RWPE2 (cell line): ENCODE measurements around the gene NRXN2.

Experiments used
- ATAC-seq: fragments of 200-7000 bp; cut with Tn5 transposase; 3 replicates; pipeline ENCODE4 v1.9.1; 2021; ENCODE audit warnings: low read depth
- DNase-seq: peaks from one replicate; pipeline ENCODE4 v3.0.0-alpha.2; 2020; ENCODE audit warnings: low spot score
- H3K27ac ChIP-seq: fragments of 450-650 bp; 2 replicates; pipeline ENCODE4 v1.5.1; 2017; ENCODE audit warnings: mild to moderate bottlenecking; ENCODE audit not compliant: poor library complexity, severe bottlenecking
- H3K27me3 ChIP-seq: fragments of 250-450 bp; sonication (Bioruptor Pico); 2 replicates; pipeline ENCODE4 v1.5.1; 2021; ENCODE audit warnings: mild to moderate bottlenecking, moderate library complexity; ENCODE audit not compliant: insufficient read depth, poor library complexity, severe bottlenecking
- H3K36me3 ChIP-seq: fragments of 250-450 bp; sonication (Bioruptor Pico); 2 replicates; pipeline ENCODE4 v1.5.1; 2020; ENCODE audit warnings: low read depth, mild to moderate bottlenecking, moderate library complexity
- H3K4me1 ChIP-seq: fragments of 250-450 bp; sonication (Bioruptor Pico); 2 replicates; pipeline ENCODE4 v1.5.1; 2021; ENCODE audit warnings: mild to moderate bottlenecking, moderate library complexity; ENCODE audit not compliant: insufficient read depth, poor library complexity, severe bottlenecking
- H3K4me3 ChIP-seq: fragments of 250-450 bp; sonication (Bioruptor Pico); 2 replicates; pipeline ENCODE4 v1.5.1; 2021; ENCODE audit warnings: mild to moderate bottlenecking, moderate library complexity; ENCODE audit not compliant: severe bottlenecking
- H3K9me3 ChIP-seq: fragments of 250-450 bp; sonication (Bioruptor Pico); 2 replicates; pipeline ENCODE4 v1.5.1; 2021; ENCODE audit warnings: mild to moderate bottlenecking, moderate library complexity; ENCODE audit not compliant: severe bottlenecking
- CTCF ChIP-seq: fragments of 450-650 bp; IDR thresholded peaks from one replicate; pipeline ENCODE4 v1.5.1; 2017; ENCODE audit warnings: mild to moderate bottlenecking, moderate library complexity; ENCODE audit not compliant: poor library complexity, severe bottlenecking

NRXN2 gene

GRCh38 chr11:64564947-64565889 is 157.8 kb downstream of the NRXN2 start:
- Histone ChIP-seq H3K27me3 (no peaks in the 10 kb centered on the region), H3K4me3 (no peak overlapping the region), H3K9me3 (no peaks in the 10 kb centered on the region), H3K4me1 (peaks cover 3% of the 10 kb centered on the region), H3K36me3 (no peaks in the 10 kb centered on the region), H3K27ac (no peak overlapping the region)
- TF ChIP-seq CTCF = no peak
- ATAC-seq = no peak
- DNase-seq = peak; percentile 59

GRCh38 chr11:64564419-64564818 is 158.6 kb downstream of the NRXN2 start:
- H3K36me3 ChIP-seq = no peaks in the 10 kb centered on the region
- H3K27ac ChIP-seq = no peak overlapping the region
- TF ChIP-seq CTCF = no peak
- H3K4me1 ChIP-seq = peaks cover 3% of the 10 kb centered on the region
- no peak overlapping the region for H3K4me3 ChIP-seq
- no peaks in the 10 kb centered on the region for H3K27me3 ChIP-seq
- H3K9me3 ChIP-seq = no peaks in the 10 kb centered on the region
- peak; percentile 20 for DNase-seq
- ATAC-seq = no peak

GRCh38 chr11:64563966-64564365 is 159.0 kb downstream of the NRXN2 start:
- Histone ChIP-seq H3K9me3 (no peaks in the 10 kb centered on the region), H3K27me3 (no peaks in the 10 kb centered on the region), H3K4me3 (no peak overlapping the region), H3K36me3 (no peaks in the 10 kb centered on the region), H3K27ac (no peak overlapping the region), H3K4me1 (peaks cover 3% of the 10 kb centered on the region)
- no peak for TF ChIP-seq CTCF
- DNase-seq (peak; percentile 40), ATAC-seq (no peak)

- H3K27ac ChIP-seq = no peak overlapping the region
- no peaks in the 10 kb centered on the region for H3K9me3 ChIP-seq
- H3K27me3 ChIP-seq = no peaks in the 10 kb centered on the region
- no peaks in the 10 kb centered on the region for H3K36me3 ChIP-seq
- no peak for ATAC-seq
- no peak for DNase-seq
- TF ChIP-seq CTCF = no peak
- no peak overlapping the region for H3K4me3 ChIP-seq
- peaks cover 3% of the 10 kb centered on the region for H3K4me1 ChIP-seq
Measured at GRCh38 chr11:64562723-64563351, 160.2 kb downstream of the NRXN2 start.
